SK-N-SH (cell line): Measurements from ENCODE around the gene KCNN1.
"Not testable (repeated sequence)": the region's sequence is repeated elsewhere in the genome, so short reads cannot be mapped to it uniquely, and the experiment has no call there.

Experiments
- CTCF ChIP-seq: fragments of 200-600 bp; sonication (generic); IDR thresholded peaks from 2 replicates; pipeline ENCODE4 v1.6.1; 2017; ENCODE audit warnings: antibody characterized with exemption, mild to moderate bottlenecking, moderate library complexity
- EP300 ChIP-seq, 2 experiments: IDR thresholded peaks; 2 replicates each; pipeline versions ENCODE4 v1.4.0 to v1.6.1; 2012; ENCODE audit warnings: borderline replicate concordance in 1 of 2, low read depth in 1 of 2, low read length in 1 of 2
- POLR2AphosphoS5 ChIP-seq: IDR thresholded peaks from 2 replicates; pipeline ENCODE4 v1.6.1; 2012; ENCODE audit warnings: low read depth, low read length
- RFX5 ChIP-seq: IDR thresholded peaks from 2 replicates; pipeline ENCODE4 v1.6.1; 2012; ENCODE audit warnings: mild to moderate bottlenecking, improper control_type of control experiment, low read length
- TAF1 ChIP-seq: IDR thresholded peaks from 2 replicates; pipeline ENCODE4 v1.6.1; 2012; ENCODE audit warnings: low read depth, mild to moderate bottlenecking, low read length, moderate library complexity, borderline replicate concordance

- TF ChIP-seq CTCF; TAF1; EP300 (IDR thresholded peaks at IDR 0.05; ENCODE audit: borderline replicate concordance in 1 of 2, low read depth in 1 of 2, low read length in 1 of 2); POLR2AphosphoS5; RFX5: not testable (repeated sequence)
These were observed 19.7 kb downstream of the KCNN1 start for GRCh38 chr19:17986569-17986968.
